Keratinocyte (primary cell): ENCODE data around the gene APPL1. TPM values are rescaled to one million over a fixed set of nuclear protein-coding genes. Genes with fewer than 3 reads are reported as not detected.

Experiments used
- DNase-seq: peaks from one replicate; pipeline ENCODE4 v3.0.0-alpha.2; 2011; ENCODE audit warnings: low read depth, missing footprints, low spot score
- FAIRE-seq: peaks from 2 replicates; lab custom pipeline; 2011; peaks lifted over from hg19 to GRCh38; lab: Jason Lieb, UNC
- H2AFZ ChIP-seq: 2 replicates; pipeline ENCODE4 v1.6.0; 2012; ENCODE audit warnings: low read length, control low read depth, inconsistent platforms; ENCODE audit not compliant: control insufficient read depth
- H3K27ac ChIP-seq: 2 replicates; pipeline ENCODE4 v1.5.1; 2011; ENCODE audit warnings: low read length; ENCODE audit not compliant: control insufficient read depth, insufficient read depth
- H3K27me3 ChIP-seq: 3 replicates; pipeline ENCODE4 v1.6.0; 2011; ENCODE audit warnings: low read length; ENCODE audit not compliant: control insufficient read depth, insufficient read depth; ENCODE audit errors: extremely low read depth
- H3K36me3 ChIP-seq, 2 experiments: 2 replicates in 1 of 2; 3 replicates in 1 of 2; pipeline ENCODE4 v1.5.1; 2011; ENCODE audit warnings: low read length in 2 of 2, mild to moderate bottlenecking in 1 of 2; ENCODE audit not compliant: control insufficient read depth in 2 of 2, insufficient read depth in 2 of 2; ENCODE audit errors: extremely low read depth in 1 of 2
- H3K4me1 ChIP-seq: 3 replicates; pipeline ENCODE4 v1.5.1; 2011; ENCODE audit warnings: low read length; ENCODE audit not compliant: control insufficient read depth, insufficient read depth; ENCODE audit errors: extremely low read depth
- H3K4me2 ChIP-seq: 3 replicates; pipeline ENCODE4 v1.6.0; 2011; ENCODE audit warnings: low read depth, low read length; ENCODE audit not compliant: control insufficient read depth, insufficient read depth; ENCODE audit errors: extremely low read depth
- H3K4me3 ChIP-seq, 3 experiments: fragments of 200-600 bp in 1 of 3; sonication (generic) in 1 of 3; 2 replicates in 2 of 3; 3 replicates in 1 of 3; pipeline ENCODE4 v1.5.1; 2011 to 2016; ENCODE audit warnings: low read length in 3 of 3, mild to moderate bottlenecking in 3 of 3, control low read depth in 2 of 3, inconsistent platforms in 1 of 3, low read depth in 1 of 3, mixed read lengths in 1 of 3, mixed run types in 1 of 3, moderate library complexity in 1 of 3; ENCODE audit not compliant: control insufficient read depth in 2 of 3, insufficient read depth in 2 of 3; ENCODE audit errors: extremely low read depth in 1 of 3
- H3K79me2 ChIP-seq: 2 replicates; pipeline ENCODE4 v1.6.0; 2012; ENCODE audit warnings: low read length; ENCODE audit not compliant: control insufficient read depth, insufficient read depth
- H3K9ac ChIP-seq: 3 replicates; pipeline ENCODE4 v1.6.0; 2011; ENCODE audit warnings: low read length; ENCODE audit not compliant: control insufficient read depth, insufficient read depth; ENCODE audit errors: extremely low read depth
- H3K9me1 ChIP-seq: 3 replicates; pipeline ENCODE4 v1.6.0; 2011; ENCODE audit warnings: low read length; ENCODE audit not compliant: control insufficient read depth, insufficient read depth; ENCODE audit errors: extremely low read depth
- H3K9me3 ChIP-seq: 2 replicates; pipeline ENCODE4 v1.5.1; 2012; ENCODE audit warnings: low read depth, low read length; ENCODE audit not compliant: control insufficient read depth
- H4K20me1 ChIP-seq: 3 replicates; pipeline ENCODE4 v1.6.0; 2011; ENCODE audit warnings: low read length; ENCODE audit not compliant: control insufficient read depth, insufficient read depth; ENCODE audit errors: extremely low read depth
- CTCF ChIP-seq, 3 experiments: IDR thresholded peaks in 1 of 3; conservative IDR thresholded peaks in 1 of 3; optimal IDR thresholded peaks in 1 of 3; 2 replicates in 2 of 3; 3 replicates in 1 of 3; pipeline versions ENCODE3 to v1.5.1; 2011; ENCODE audit warnings: low read length in 3 of 3, mild to moderate bottlenecking in 3 of 3, moderate library complexity in 2 of 3, control low read depth in 1 of 3, inconsistent platforms in 1 of 3; ENCODE audit not compliant: insufficient read depth in 2 of 3; ENCODE audit errors: extremely low read depth in 1 of 3
- EZH2 ChIP-seq: IDR thresholded peaks from one replicate; pipeline ENCODE4 v1.6.1; 2012; ENCODE audit warnings: inconsistent platforms, mild to moderate bottlenecking, low read length, moderate library complexity
- dilution Hi-C: fragments of 300-500 bp; cut with MboI; formaldehyde crosslinking; loops from one replicate; pipeline ENCODE4 v1.7.0; 2020; ENCODE audit warnings: low sequenced_read_pairs; ENCODE audit not compliant: extremely low pct_ligation_motif_present
- polyA plus RNA-seq, 5 experiments: library from polyadenylated mRNA; depleted of rRNA in 3 of 5; stranded (reverse) in 3 of 5; stranded (forward) in 1 of 5; unstranded in 1 of 5; fragments of >200 nt; gene quantifications; 1 replicate in 1 of 5; 2 replicates in 3 of 5; 3 replicates in 1 of 5; pipeline versions ENCODE4 v1.2.1 to v1.2.3, GENCODE V29; 2011 to 2012; ENCODE audit warnings: missing spikeins in 2 of 5, low read depth in 1 of 5, low replicate concordance in 1 of 5

Gene APPL1
- polyA plus RNA-seq, 1 donor (not counting 4 experiments of a cell fraction or from before 2014, with no cell fraction given): 25.6 TPM

GRCh38 chr3:57227930-57228751 lies 612 bp downstream of the APPL1 start:
- DNase-seq (no peak), FAIRE-seq (no peak)
- dilution Hi-C loops: no loop called here
- Histone ChIP-seq H3K27me3 (no peaks in the 10 kb centered on the region), H3K4me3 (peak overlapping the region; percentile 67 to 94 (median 88)), H3K27ac (peak overlapping the region; percentile 76), H3K4me2 (peak overlapping the region; percentile 82), H3K79me2 (peaks cover 23% of the 10 kb centered on the region), H3K36me3 (no peaks in the 10 kb centered on the region), H3K9me1 (no peaks in the 10 kb centered on the region), H4K20me1 (no peaks in the 10 kb centered on the region), H3K4me1 (peaks cover 28% of the 10 kb centered on the region), H3K9me3 (no peaks in the 10 kb centered on the region), H3K9ac (peak overlapping the region; percentile 87), H2AFZ (peak overlapping the region; percentile 78)
- TF ChIP-seq EZH2 (no peak), CTCF (optimal IDR thresholded peaks at IDR 0.05 in 1 of 3, IDR thresholded peaks at IDR 0.05 in 1 of 3, conservative IDR thresholded peaks at IDR 0.05 in 1 of 3; ENCODE audit: extremely low read depth in 1 of 3, insufficient read depth in 2 of 3, low read length in 3 of 3) (no peak)

DNA sequence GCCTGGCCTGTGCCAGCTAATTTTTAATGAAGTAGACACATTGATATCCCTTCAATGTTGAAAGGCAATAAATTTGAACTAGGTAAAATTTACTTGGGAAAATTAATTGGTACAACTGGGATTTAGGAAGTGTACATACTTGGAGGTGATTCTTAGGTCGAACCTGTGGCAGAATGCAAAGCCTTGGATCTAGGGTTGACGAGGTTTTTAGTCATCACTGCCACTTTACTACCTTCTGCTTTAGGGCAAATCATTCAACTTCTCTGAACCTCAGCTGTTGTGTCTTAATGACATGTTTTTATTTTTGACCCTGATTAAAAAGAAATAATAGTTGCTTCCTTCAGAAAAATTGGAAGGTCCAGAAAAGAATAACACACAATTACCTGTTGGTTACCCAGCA lies 2.5 kb downstream of the APPL1 start:
- no peaks in the 10 kb centered on the region for H3K36me3 ChIP-seq
- H3K9me3 ChIP-seq: no peaks in the 10 kb centered on the region
- peaks cover 25% of the 10 kb centered on the region for H3K4me1 ChIP-seq
- no peak overlapping the region for H3K4me3 ChIP-seq
- H3K9ac ChIP-seq: no peak overlapping the region
- FAIRE-seq: peak; percentile 17
- no peak overlapping the region for H3K27ac ChIP-seq
- no peak for TF ChIP-seq CTCF (optimal IDR thresholded peaks at IDR 0.05 in 1 of 3, IDR thresholded peaks at IDR 0.05 in 1 of 3, conservative IDR thresholded peaks at IDR 0.05 in 1 of 3; ENCODE audit: extremely low read depth in 1 of 3, insufficient read depth in 2 of 3, low read length in 3 of 3)
- TF ChIP-seq EZH2: no peak
- no peaks in the 10 kb centered on the region for H4K20me1 ChIP-seq
- no peak overlapping the region for H2AFZ ChIP-seq
- H3K27me3 ChIP-seq: no peaks in the 10 kb centered on the region
- H3K79me2 ChIP-seq: peaks cover 27% of the 10 kb centered on the region
- H3K4me2 ChIP-seq: peak overlapping the region; percentile 27
- dilution Hi-C loops: no loop called here
- no peaks in the 10 kb centered on the region for H3K9me1 ChIP-seq
- DNase-seq: no peak
